GM21786 (cell line): ENCODE data around the gene KLF6.
A peak's percentile ranks its signal among the peaks of the same experiment; 100 is the strongest.

ENCODE experiments used
- ATAC-seq: cut with Tn5 transposase; IDR thresholded peaks from one replicate; pipeline ENCODE4 v1.9.1; 2021; ENCODE audit not compliant: unreplicated experiment

KLF6 gene

GRCh38 chr10:3784510-3785250, at the start of gene KLF6:
Gene KLF6, minus strand, starts transcription at chr10:3785209. Its CDS starts 195 bp downstream, at chr10:3785014.
- peak; percentile 0 for ATAC-seq

- no peak for ATAC-seq
Observed at GRCh38 chr10:3834404-3834803, 49.4 kb upstream of the KLF6 start.

GRCh38 chr10:3833046-3833445, 48.0 kb upstream of the KLF6 start:
- no peak for ATAC-seq

GRCh38 chr10:3832022-3832786, 47.2 kb upstream of the KLF6 start:
- peak; percentile 44 for ATAC-seq

GRCh38 chr10:3831608-3832007, 46.6 kb upstream of the KLF6 start:
- no peak for ATAC-seq

- ATAC-seq: no peak
Observed at GRCh38 chr10:3830946-3831345, 45.9 kb upstream of the KLF6 start.

GRCh38 chr10:3829156-3830050, 44.4 kb upstream of the KLF6 start:
- no peak for ATAC-seq

GRCh38 chr10:3828404-3829155, 43.6 kb upstream of the KLF6 start:
- no peak for ATAC-seq

- no peak for ATAC-seq
Observed at GRCh38 chr10:3827768-3828403, 42.9 kb upstream of the KLF6 start.

- ATAC-seq: no peak
Observed at GRCh38 chr10:3827266-3827665, 42.3 kb upstream of the KLF6 start.

- no peak for ATAC-seq
Observed at GRCh38 chr10:3825862-3826351, 40.9 kb upstream of the KLF6 start.

GRCh38 chr10:3825244-3825643, 40.2 kb upstream of the KLF6 start:
- ATAC-seq: no peak

- no peak for ATAC-seq
Observed at GRCh38 chr10:3822541-3823330, 37.7 kb upstream of the KLF6 start.

GRCh38 chr10:3820255-3820654, 35.2 kb upstream of the KLF6 start:
- no peak for ATAC-seq

GRCh38 chr10:3816995-3817394, 32.0 kb upstream of the KLF6 start:
- no peak for ATAC-seq

- ATAC-seq: no peak
Observed at GRCh38 chr10:3814838-3815220, 29.8 kb upstream of the KLF6 start.

- no peak for ATAC-seq
Observed at GRCh38 chr10:3813986-3814837, 29.2 kb upstream of the KLF6 start.

- ATAC-seq: no peak
Observed at GRCh38 chr10:3813267-3813666, 28.3 kb upstream of the KLF6 start.
